ENCODE results near the gene CLIC6.

Gene CLIC6

DNA sequence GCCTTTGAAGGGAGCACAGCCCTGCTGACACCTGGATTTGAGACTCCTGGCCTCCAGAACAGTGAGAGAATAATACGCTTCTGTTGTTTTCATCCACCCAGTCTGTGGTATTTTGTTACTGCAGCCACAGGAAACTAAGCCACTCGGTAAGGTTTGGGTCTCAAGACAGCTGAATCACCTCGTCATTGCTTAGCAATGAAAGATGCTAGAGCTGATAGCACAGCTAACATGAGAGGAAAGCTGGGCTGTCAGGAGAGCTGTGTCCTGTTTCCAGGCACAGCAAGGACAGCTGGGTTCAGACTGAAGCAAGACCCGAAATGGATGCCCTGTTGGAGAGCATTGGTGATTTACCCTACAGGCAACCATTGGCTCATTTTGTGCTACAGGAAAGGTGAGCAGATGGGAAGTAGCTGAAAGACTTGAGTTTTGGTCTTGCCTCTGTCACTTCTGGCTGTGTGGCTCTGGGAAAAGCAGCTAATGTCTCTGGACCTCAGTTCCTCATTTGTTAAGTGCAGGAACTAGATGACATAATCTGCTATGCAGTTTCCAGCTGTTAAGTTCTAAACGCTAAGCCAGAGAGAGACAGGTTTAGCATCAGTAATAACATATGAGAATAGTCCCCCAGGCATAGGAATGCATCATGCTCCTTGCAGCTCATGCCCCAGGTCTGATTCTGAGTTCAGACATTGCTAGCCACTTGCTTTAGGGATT is 58.0 kb downstream of the CLIC6 start:
- no peak for DNase-seq (ENCODE audit: low read depth in 3 of 3)

DNA sequence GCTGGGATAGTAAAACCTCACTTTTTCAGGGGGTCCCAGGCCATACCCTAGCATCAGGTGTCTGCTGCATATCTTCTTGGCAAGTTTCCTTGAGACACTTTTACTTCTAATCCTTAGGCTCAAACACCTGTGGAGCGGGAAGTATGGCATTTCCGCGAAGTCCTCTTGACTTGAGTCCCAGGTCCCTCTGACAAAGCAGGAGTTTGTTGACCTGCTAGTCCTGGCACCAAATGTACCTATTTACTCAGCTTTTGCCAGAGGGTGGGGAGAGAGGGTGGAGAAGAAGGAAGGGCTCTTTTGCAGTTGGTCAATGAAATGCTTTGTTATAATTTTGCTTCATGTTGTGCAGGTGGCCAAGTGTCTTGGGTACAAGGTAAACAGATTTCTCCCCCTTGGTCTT is 59.7 kb downstream of the CLIC6 start:
- DNase-seq (ENCODE audit: low read depth in 3 of 3) = no peak

DNA sequence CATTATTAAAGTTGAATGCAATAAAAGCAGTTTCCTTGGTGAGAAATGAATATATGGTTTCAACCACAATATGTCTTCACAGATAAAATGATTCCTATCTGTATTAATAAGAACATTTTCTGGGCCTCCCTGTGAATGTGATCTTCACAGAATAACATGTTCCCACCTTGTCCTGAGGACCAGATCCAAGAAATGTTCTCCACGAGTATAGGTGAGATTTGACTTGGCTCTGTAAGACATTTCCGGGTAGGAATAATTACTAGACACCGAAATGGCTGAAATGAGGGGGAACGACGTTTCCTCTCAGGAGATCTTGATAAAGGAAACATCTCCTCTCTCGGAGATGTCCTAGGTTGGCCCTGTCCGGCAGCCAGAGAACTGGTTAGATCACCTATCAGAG is 61.4 kb downstream of the CLIC6 start:
- DNase-seq (ENCODE audit: low read depth in 3 of 3) = no peak

- no peak for DNase-seq (ENCODE audit: low read depth in 3 of 3)
Observed at GRCh38 chr21:34730756-34731445, 62.1 kb downstream of the CLIC6 start.

GRCh38 chr21:34732388-34732821 is 63.6 kb downstream of the CLIC6 start:
- no peak for DNase-seq (ENCODE audit: low read depth in 3 of 3)

DNA sequence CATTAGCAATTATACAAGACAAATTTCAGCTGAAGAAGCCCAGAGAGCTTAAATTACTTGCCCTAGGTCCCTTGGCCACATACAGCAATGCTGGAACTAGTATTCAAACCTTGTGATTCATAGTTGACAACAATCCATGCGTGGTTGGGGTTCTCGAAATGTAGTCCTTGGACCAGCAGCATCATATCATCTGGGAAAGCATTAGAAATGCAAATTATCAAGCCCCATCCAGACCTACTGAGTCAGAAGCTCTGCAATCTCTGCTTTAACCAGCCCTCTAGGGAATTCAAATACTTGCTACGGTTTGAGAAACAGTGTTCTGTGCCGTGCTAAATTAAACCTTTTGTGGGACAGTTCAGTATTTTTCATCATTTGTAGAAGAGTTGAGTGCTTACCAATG is 65.1 kb downstream of the CLIC6 start:
- DNase-seq (ENCODE audit: low read depth in 3 of 3) = no peak

GRCh38 chr21:34734696-34735095 is 65.9 kb downstream of the CLIC6 start:
- DNase-seq (ENCODE audit: low read depth in 3 of 3) = no peak

GRCh38 chr21:34736116-34736874 is 67.5 kb downstream of the CLIC6 start:
- DNase-seq (ENCODE audit: low read depth in 3 of 3) = no peak

GRCh38 chr21:34737115-34737514 is 68.3 kb downstream of the CLIC6 start:
- no peak for DNase-seq (ENCODE audit: low read depth in 3 of 3)

- no peak for DNase-seq (ENCODE audit: low read depth in 3 of 3)
Observed at GRCh38 chr21:34740198-34740597, 71.4 kb downstream of the CLIC6 start.

DNA sequence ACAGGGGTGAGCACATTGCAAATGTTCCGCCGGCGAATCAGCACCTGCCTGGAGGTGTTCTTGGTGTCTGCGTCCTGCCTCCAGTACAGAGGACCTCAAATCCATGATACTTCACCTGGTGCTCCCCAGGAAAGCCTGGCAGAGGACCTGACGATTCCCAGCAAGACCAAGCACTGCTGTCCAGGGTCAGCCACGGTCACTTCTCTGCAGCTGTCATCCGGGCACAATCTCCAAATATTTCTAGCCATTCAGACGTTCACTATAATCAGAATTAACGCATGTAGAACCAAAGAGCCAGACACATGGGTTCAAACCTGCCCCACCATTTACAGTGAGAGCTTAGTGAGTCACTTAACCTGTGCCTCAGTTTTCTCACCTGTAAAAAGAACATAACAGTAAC is 74.5 kb downstream of the CLIC6 start:
- DNase-seq (ENCODE audit: low read depth in 3 of 3) = no peak

- no peak for DNase-seq (ENCODE audit: low read depth in 3 of 3)
Observed at GRCh38 chr21:34743831-34744230, 75.0 kb downstream of the CLIC6 start.

DNA sequence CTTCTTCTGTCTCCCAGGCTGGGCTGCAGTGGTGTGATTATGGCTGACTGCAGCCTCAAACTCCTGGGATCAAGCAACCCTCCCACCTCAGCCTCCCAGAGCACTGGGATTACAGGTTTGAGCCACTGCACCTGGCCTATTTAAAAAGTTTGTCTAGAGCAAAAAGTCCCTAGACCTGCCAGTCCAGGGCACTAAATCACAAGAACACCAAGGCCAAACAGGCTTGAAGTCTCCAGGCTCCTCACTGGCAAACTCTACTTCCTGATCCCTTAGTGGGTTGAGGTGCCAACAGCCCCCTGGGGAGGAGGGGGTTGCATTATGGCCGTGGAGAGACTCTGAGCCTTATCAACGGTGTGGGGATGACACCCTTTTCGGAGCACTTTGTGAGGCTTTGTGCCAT is 76.0 kb downstream of the CLIC6 start:
- no peak for DNase-seq (ENCODE audit: low read depth in 3 of 3)

DNA sequence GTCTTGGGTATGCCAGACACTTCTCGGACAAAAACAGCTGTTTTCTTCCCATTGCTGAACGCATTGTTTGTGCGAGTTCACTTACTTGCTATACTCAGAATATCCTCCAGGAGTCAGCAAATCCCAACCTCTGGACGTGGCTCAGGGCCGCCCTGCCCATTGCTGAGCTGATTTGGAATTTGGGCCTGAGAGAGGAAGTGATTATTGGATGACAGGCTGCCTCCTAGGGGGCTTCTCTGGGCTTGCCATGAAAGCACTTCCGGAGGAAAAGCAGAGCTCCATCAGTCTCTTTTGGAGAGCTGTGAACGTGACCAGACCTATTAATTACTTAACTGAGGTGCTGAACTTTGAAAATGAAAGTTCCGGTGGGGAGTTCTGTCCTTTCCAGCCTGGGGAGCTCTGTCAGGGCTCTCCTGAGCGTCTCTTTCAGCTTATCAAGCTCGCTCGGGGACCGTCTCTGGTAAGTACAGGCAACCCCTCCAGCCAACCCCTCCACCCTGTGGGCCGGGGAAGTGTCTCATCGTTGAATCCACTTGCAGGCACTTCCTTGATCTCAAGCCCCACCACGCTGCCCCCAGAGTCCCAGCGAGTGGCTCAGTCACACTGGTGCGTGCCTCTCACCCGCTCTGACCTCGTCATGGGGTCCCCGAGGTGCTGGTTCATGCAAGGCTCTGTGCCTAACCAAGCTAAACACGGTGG is 76.9 kb downstream of the CLIC6 start:
- peak; percentile 28 to 46 (median 45) for DNase-seq (ENCODE audit: low read depth in 3 of 3)

GRCh38 chr21:34748862-34749261 is 80.1 kb downstream of the CLIC6 start:
- DNase-seq (ENCODE audit: low read depth in 3 of 3) = no peak

DNA sequence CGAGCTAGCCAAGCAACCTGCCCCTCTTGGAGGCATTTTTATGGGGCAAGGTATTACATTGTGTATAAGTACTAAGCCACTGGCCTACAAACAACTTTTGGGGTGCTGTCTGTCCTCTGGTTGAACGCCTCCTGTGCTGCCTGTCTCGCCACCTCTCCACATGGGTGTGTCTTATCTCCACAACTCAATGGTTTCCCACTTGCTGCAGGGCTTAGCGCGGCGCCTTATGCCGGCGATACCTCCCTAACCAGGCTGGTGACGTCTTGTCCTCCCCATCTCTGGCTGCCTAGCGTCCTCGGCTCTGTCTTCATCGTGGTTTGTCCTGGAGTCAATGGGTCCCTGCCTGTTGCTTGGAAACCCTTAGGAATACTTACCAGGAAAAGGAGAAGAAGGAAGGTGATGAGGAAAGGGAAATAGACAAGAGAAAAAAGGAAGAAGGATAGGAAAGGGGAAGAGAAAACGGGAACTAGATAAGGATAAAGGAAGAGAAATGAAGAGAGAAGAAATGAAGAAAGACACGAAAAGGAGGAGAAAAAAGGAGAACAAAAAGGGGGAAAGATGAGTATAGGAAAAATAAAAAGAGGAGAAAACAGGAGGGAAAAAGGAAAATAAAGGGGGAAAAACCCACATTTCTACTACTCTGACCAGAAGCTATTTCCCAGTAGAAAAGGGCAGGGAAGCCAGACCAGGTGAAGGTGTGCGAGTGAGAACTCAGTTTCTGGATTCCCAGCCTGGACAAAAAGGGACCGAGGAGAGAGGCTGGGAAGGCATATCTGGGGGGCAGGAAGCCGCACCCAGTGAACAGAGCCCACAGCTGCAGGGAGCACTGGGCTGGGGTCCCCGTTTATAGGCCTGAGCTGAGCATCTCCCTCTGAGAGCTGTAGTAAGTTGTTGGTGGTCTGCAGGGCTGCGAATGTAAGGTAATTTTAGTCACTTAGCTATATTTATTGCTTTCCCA is 86.2 kb downstream of the CLIC6 start:
- DNase-seq (ENCODE audit: low read depth in 3 of 3) = no peak

DNA sequence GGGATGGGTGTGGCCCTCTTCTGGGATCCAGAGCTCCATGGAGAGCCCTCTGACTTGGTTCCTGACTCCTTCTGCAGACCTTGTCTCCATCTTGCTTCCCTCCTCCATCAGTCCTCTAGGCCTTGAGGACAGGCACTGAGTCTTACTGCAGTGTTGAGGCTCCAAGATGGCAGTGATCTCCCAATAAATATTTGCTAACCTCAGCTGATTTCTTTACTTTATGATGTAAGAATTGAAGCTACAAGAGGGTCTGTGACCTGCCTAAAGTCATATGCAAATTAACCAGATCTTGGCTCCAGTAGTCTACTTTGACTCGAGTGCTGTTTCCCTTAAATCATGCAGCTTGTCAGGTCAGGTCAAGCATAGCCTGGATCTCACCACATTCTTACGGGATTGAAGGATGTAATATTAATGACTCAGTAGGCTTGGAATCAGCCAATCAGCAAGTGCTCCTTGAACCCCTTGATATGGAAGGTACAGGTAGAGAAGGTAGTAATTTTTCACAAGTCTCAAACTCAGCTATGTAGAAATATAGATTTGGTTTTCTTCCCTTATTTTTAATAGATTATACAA is 93.0 kb downstream of the CLIC6 start:
- no peak for DNase-seq (ENCODE audit: low read depth in 3 of 3)

DNA sequence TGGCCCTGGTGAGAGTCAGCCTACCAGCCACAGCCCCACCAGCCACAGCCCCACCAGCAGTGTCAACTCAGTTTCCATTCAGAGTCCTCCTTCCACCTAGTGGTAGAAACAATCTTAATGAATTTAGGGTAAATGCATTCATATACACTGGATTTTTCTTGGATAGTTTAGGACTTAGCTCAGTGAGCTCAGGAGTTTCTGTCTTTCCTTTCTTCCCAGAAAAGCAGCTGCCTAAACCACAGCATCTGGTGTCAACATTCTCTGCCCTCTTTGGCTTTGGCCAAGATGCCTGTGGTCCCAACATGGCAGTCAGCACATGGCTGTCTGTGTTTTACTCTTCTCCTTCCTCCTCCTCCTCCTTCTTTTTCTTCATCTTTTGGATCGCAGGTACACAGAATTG is 94.0 kb downstream of the CLIC6 start:
- no peak for DNase-seq (ENCODE audit: low read depth in 3 of 3)

- no peak for DNase-seq (ENCODE audit: low read depth in 3 of 3)
Observed at GRCh38 chr21:34764715-34765284, 96.0 kb downstream of the CLIC6 start.

- DNase-seq (ENCODE audit: low read depth in 3 of 3) = no peak
Observed at GRCh38 chr21:34765619-34766018, 96.8 kb downstream of the CLIC6 start.

All from stimulated activated CD4-positive, alpha-beta T cell treated with anti-CD3 and anti-CD28 coated beads, TNF-alpha, amount 100 ng/mL, for 24 hours (primary cell).